Kidney glomerular epithelial cell (primary cell): Measurements from ENCODE around the gene THAP3.
A peak's percentile ranks its signal among the peaks of the same experiment; 100 is the strongest.
"Not testable (repeated sequence)": the region's sequence is repeated elsewhere in the genome, so short reads cannot be mapped to it uniquely, and the experiment has no call there.

ENCODE experiments used
- DNase-seq: peaks from one replicate; lab custom pipeline; 2025; lab: John Stamatoyannopoulos, UW

The THAP3 gene

GRCh38 chr1:6591222-6591621, 33.4 kb upstream of the THAP3 start:
- DNase-seq, result no peak

GRCh38 chr1:6591644-6592043, 33.0 kb upstream of the THAP3 start:
- DNase-seq, result no peak

- DNase-seq, result no peak
These were observed 32.2 kb upstream of the THAP3 start for GRCh38 chr1:6592441-6592840.

- no peak for DNase-seq
These were observed 31.6 kb upstream of the THAP3 start for GRCh38 chr1:6592865-6593593.

GRCh38 chr1:6593810-6594209, 30.9 kb upstream of the THAP3 start:
- no peak for DNase-seq

- DNase-seq, result no peak
These were observed 29.5 kb upstream of the THAP3 start for GRCh38 chr1:6594977-6595740.

- no peak for DNase-seq
These were observed 28.3 kb upstream of the THAP3 start for GRCh38 chr1:6596351-6596750.

GRCh38 chr1:6596886-6597776, 27.5 kb upstream of the THAP3 start:
- DNase-seq, result no peak

GRCh38 chr1:6597777-6598131, 26.9 kb upstream of the THAP3 start:
- DNase-seq, result no peak

- DNase-seq, result peak; percentile 36
These were observed 25.3 kb upstream of the THAP3 start for GRCh38 chr1:6599141-6599975.

- DNase-seq, result not testable (repeated sequence)
These were observed 24.7 kb upstream of the THAP3 start for GRCh38 chr1:6599991-6600390.

- DNase-seq, result no peak
These were observed 24.1 kb upstream of the THAP3 start for GRCh38 chr1:6600410-6601048.

- DNase-seq, result peak; percentile 74
These were observed 23.4 kb upstream of the THAP3 start for GRCh38 chr1:6601049-6601922.

GRCh38 chr1:6601923-6602668, 22.6 kb upstream of the THAP3 start:
- no peak for DNase-seq

- DNase-seq, result peak; percentile 79
These were observed 21.9 kb upstream of the THAP3 start, which contains the start of gene KLHL21 for GRCh38 chr1:6602669-6603237. Gene KLHL21, minus strand, starts transcription at chr1:6602869. Its CDS starts 52 bp downstream, at chr1:6602817.

GRCh38 chr1:6603238-6603914, 21.3 kb upstream of the THAP3 start:
- peak; percentile 76 for DNase-seq

GRCh38 chr1:6603915-6604558, 20.6 kb upstream of the THAP3 start:
- DNase-seq, result no peak
